ENCODE data around the gene PGK1.
"Not testable (repeated sequence)": the region's sequence is repeated elsewhere in the genome, so short reads cannot be mapped to it uniquely, and the experiment has no call there.

DNA sequence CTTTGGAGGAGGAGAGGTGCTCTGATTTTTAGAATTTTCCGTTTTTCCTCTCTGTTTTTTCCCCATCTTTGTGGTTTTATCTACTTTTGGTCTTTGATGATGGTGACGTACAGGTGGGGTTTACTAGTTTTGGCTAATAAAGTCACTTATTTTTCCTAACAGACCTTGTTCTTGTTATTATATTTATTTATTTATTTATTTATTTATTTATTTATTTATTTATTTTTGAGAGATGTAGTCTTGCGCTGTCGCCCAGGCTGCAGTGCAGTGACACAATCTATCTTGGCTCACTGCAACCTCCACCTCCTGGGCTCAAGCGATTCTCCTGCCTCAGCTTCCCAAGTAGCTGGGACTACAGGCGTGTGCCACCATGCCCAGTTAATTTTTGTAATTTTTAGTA, 22.6 kb upstream of the PGK1 start:
- TF ChIP-seq EZH2phosphoT487 (IDR thresholded peaks at IDR 0.05; ENCODE audit: unreplicated experiment); POLR2AphosphoS5 (IDR thresholded peaks at IDR 0.05; ENCODE audit: low read depth); EZH2 (IDR thresholded peaks at IDR 0.05; ENCODE audit: low read depth, unreplicated experiment); CREB1 (CRISPR knock-in tag; IDR thresholded peaks at IDR 0.05; ENCODE audit: low read depth): not testable (repeated sequence)
- TF ChIP-seq, protein P1, sequence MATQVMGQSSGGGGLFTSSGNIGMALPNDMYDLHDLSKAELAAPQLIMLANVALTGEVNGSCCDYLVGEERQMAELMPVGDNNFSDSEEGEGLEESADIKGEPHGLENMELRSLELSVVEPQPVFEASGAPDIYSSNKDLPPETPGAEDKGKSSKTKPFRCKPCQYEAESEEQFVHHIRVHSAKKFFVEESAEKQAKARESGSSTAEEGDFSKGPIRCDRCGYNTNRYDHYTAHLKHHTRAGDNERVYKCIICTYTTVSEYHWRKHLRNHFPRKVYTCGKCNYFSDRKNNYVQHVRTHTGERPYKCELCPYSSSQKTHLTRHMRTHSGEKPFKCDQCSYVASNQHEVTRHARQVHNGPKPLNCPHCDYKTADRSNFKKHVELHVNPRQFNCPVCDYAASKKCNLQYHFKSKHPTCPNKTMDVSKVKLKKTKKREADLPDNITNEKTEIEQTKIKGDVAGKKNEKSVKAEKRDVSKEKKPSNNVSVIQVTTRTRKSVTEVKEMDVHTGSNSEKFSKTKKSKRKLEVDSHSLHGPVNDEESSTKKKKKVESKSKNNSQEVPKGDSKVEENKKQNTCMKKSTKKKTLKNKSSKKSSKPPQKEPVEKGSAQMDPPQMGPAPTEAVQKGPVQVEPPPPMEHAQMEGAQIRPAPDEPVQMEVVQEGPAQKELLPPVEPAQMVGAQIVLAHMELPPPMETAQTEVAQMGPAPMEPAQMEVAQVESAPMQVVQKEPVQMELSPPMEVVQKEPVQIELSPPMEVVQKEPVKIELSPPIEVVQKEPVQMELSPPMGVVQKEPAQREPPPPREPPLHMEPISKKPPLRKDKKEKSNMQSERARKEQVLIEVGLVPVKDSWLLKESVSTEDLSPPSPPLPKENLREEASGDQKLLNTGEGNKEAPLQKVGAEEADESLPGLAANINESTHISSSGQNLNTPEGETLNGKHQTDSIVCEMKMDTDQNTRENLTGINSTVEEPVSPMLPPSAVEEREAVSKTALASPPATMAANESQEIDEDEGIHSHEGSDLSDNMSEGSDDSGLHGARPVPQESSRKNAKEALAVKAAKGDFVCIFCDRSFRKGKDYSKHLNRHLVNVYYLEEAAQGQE (IDR thresholded peaks at IDR 0.05; ENCODE audit: unreplicated experiment), result not testable (repeated sequence)
- TF ChIP-seq, protein P2, sequence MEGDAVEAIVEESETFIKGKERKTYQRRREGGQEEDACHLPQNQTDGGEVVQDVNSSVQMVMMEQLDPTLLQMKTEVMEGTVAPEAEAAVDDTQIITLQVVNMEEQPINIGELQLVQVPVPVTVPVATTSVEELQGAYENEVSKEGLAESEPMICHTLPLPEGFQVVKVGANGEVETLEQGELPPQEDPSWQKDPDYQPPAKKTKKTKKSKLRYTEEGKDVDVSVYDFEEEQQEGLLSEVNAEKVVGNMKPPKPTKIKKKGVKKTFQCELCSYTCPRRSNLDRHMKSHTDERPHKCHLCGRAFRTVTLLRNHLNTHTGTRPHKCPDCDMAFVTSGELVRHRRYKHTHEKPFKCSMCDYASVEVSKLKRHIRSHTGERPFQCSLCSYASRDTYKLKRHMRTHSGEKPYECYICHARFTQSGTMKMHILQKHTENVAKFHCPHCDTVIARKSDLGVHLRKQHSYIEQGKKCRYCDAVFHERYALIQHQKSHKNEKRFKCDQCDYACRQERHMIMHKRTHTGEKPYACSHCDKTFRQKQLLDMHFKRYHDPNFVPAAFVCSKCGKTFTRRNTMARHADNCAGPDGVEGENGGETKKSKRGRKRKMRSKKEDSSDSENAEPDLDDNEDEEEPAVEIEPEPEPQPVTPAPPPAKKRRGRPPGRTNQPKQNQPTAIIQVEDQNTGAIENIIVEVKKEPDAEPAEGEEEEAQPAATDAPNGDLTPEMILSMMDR (conservative IDR thresholded peaks at IDR 0.05; ENCODE audit: low read depth in 2 of 2), result not testable (repeated sequence)
- TF ChIP-seq, protein P3, sequence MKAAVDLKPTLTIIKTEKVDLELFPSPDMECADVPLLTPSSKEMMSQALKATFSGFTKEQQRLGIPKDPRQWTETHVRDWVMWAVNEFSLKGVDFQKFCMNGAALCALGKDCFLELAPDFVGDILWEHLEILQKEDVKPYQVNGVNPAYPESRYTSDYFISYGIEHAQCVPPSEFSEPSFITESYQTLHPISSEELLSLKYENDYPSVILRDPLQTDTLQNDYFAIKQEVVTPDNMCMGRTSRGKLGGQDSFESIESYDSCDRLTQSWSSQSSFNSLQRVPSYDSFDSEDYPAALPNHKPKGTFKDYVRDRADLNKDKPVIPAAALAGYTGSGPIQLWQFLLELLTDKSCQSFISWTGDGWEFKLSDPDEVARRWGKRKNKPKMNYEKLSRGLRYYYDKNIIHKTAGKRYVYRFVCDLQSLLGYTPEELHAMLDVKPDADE (IDR thresholded peaks at IDR 0.05), result not testable (repeated sequence)
